ENCODE data around the gene SKIC2.
"Not testable (repeated sequence)": the region's sequence is repeated elsewhere in the genome, so short reads cannot be mapped to it uniquely, and the experiment has no call there.

Gene SKIC2

GRCh38 chr6:31958741-31959739 is at the start of gene SKIC2, which contains the start of gene NELFE:
SKIC2 (plus strand) TSS chr6:31959175; CDS start chr6:31959193, 18 bp downstream.
NELFE (minus strand) TSS chr6:31958971; CDS start chr6:31958446, 525 bp downstream.
- DNase-seq (ENCODE audit: low spot score) = peak; percentile 98

- DNase-seq (ENCODE audit: low spot score) = not testable (repeated sequence)
Measured at GRCh38 chr6:31909298-31909697, 49.7 kb upstream of the SKIC2 start.

GRCh38 chr6:31911826-31912585 is 47.0 kb upstream of the SKIC2 start:
- DNase-seq (ENCODE audit: low spot score) = no peak

GRCh38 chr6:31915351-31915750 is 43.6 kb upstream of the SKIC2 start:
- DNase-seq (ENCODE audit: low spot score) = no peak

- no peak for DNase-seq (ENCODE audit: low spot score)
Measured at GRCh38 chr6:31915756-31916155, 43.2 kb upstream of the SKIC2 start.

GRCh38 chr6:31918069-31918720 is 40.8 kb upstream of the SKIC2 start:
- no peak for DNase-seq (ENCODE audit: low spot score)

- DNase-seq (ENCODE audit: low spot score) = no peak
Measured at GRCh38 chr6:31919624-31920303, 39.2 kb upstream of the SKIC2 start.

- DNase-seq (ENCODE audit: low spot score) = no peak
Measured at GRCh38 chr6:31920811-31921210, 38.2 kb upstream of the SKIC2 start.

- DNase-seq (ENCODE audit: low spot score) = no peak
Measured at GRCh38 chr6:31922942-31923341, 36.0 kb upstream of the SKIC2 start.

- no peak for DNase-seq (ENCODE audit: low spot score)
Measured at GRCh38 chr6:31927242-31927862, 31.6 kb upstream of the SKIC2 start, which contains the start of gene C2. C2 (plus strand) TSS chr6:31927717; CDS start chr6:31927753, 36 bp downstream.

- DNase-seq (ENCODE audit: low spot score) = no peak
Measured at GRCh38 chr6:31927863-31928671, 30.9 kb upstream of the SKIC2 start.

- no peak for DNase-seq (ENCODE audit: low spot score)
Measured at GRCh38 chr6:31928672-31928939, 30.4 kb upstream of the SKIC2 start.

- DNase-seq (ENCODE audit: low spot score) = no peak
Measured at GRCh38 chr6:31930962-31931361, 28.0 kb upstream of the SKIC2 start.

GRCh38 chr6:31932137-31932536 is 26.8 kb upstream of the SKIC2 start:
- not testable (repeated sequence) for DNase-seq (ENCODE audit: low spot score)

- DNase-seq (ENCODE audit: low spot score) = no peak
Measured at GRCh38 chr6:31933537-31933936, 25.4 kb upstream of the SKIC2 start.

- no peak for DNase-seq (ENCODE audit: low spot score)
Measured at GRCh38 chr6:31935021-31935420, 24.0 kb upstream of the SKIC2 start.

GRCh38 chr6:31935823-31936222 is 23.2 kb upstream of the SKIC2 start:
- DNase-seq (ENCODE audit: low spot score) = no peak

GRCh38 chr6:31940256-31940664 is 18.7 kb upstream of the SKIC2 start:
- DNase-seq (ENCODE audit: low spot score) = no peak

- DNase-seq (ENCODE audit: low spot score) = no peak
Measured at GRCh38 chr6:31943742-31944141, 15.2 kb upstream of the SKIC2 start.

- DNase-seq (ENCODE audit: low spot score) = no peak
Measured at GRCh38 chr6:31945154-31945506, 13.8 kb upstream of the SKIC2 start.
